Adrenal gland (tissue), 5 donors: ENCODE measurements around the gene FYB1.

ENCODE experiments used
- CTCF ChIP-seq, 6 experiments: fragments of 450-650 bp in 4 of 6; fragments of 200-600 bp in 2 of 6; sonication (generic) in 1 of 6; IDR thresholded peaks; 1 replicate in 5 of 6; 2 replicates in 1 of 6; pipeline versions ENCODE4 v1.5.1 to v1.8.0; 2016 to 2021; ENCODE audit warnings: antibody characterized with exemption in 6 of 6, mild to moderate bottlenecking in 2 of 6, moderate library complexity in 1 of 6
- POLR2A ChIP-seq, 2 donors: fragments of 450-650 bp; IDR thresholded peaks; one replicate each; pipeline ENCODE4 v1.6.1; 2017; ENCODE audit warnings: antibody characterized with exemption in 2 of 2, mild to moderate bottlenecking in 2 of 2, moderate library complexity in 1 of 2
- donor health status: DM: no; HTN: no; CAD: no.

- TF ChIP-seq CTCF (IDR thresholded peaks at IDR 0.05) (no peak), POLR2A (IDR thresholded peaks at IDR 0.05) (no peak)
Measured at GRCh38 chr5:39131210-39132127, 87.9 kb downstream of the FYB1 start.
